GM18499 (cell line): ENCODE measurements around the gene CFAP46.
"Not testable (repeated sequence)": the region's sequence is repeated elsewhere in the genome, so short reads cannot be mapped to it uniquely, and the experiment has no call there.

Source experiments
- ATAC-seq: cut with Tn5 transposase; IDR thresholded peaks from one replicate; pipeline ENCODE4 v1.9.1; 2021; ENCODE audit warnings: moderate number of reproducible peaks; ENCODE audit not compliant: insufficient read depth, unreplicated experiment

The CFAP46 gene

DNA sequence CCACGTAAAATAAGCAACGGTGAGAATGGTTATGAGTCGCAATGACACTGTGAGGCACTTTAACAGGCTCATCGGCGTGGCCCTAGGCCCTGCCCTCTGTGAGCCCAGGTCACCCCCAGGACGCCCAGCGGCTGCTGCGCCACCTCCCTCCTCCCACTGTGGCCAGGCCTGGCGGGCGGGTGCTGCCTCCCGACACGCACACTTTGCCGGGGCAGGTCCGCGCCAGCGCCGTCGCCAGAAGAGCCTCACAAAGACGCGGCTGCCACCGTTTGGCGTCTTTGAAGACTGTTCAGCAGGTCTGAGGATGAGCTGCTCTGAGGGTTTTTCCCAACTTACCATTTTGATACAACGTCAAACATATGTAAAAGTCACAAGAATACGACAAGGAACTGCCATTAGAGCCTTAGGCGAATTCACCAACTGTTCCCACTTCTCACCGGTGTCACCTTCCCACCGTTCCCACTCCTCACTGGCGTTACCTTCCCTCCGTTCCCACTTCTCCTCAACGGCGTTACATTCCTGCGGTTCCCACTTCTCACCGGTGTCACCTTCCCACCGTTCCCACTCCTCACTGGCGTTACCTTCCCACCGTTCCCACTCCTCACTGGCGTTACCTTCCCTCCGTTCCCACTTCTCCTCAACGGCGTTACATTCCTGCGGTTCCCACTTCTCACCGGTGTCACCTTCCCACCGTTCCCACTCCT is 22.5 kb upstream of the CFAP46 start:
- not testable (repeated sequence) for ATAC-seq

DNA sequence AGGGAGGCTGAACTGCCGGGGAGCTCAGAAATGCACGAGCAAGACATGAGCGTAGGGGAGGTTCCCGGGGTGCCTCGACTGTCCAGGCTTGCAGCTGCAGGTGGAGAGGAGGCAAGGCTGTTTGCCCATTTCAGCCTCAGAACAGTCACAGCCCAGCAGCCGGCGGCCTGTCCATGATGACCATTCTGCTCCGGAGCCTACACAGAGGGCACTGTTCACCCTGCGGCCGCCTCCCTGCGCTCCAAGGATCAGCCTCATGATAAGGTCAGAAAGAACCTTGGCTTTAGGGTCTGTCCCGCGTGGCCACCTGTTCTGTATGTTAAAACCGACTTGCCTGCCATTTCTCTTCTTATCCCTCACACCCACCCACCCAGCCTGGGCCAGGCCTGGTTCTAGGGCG is 21.9 kb upstream of the CFAP46 start:
- no peak for ATAC-seq

DNA sequence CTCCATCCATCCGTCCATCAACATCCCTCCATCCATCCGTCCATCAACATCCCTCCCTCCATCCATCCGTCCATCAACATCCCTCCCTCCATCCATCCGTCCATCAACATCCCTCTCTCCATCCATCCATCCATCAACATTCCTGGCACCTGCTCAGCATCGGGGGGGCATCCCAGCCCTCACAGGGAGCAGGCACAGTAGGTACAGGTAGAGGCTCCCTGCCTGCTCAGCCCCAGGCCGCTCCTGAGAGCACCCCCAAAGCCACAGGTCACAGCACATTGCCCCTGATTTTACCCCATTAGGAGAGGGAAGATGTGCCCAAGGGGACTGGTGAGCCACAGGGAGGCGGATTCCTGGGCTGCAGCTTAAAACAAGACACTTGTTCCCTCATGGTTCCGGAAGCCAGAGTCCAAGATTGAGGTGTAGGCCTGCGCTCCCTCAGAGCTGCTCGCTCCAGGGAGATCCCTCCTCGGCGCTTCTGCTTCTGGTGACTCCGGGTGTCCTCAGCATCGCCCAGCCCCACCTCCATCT is 21.1 kb upstream of the CFAP46 start:
- ATAC-seq: no peak

GRCh38 chr10:132962623-132963429 is 20.5 kb upstream of the CFAP46 start:
- ATAC-seq: no peak

- no peak for ATAC-seq
Observed at GRCh38 chr10:132961787-132962622, 19.6 kb upstream of the CFAP46 start.

DNA sequence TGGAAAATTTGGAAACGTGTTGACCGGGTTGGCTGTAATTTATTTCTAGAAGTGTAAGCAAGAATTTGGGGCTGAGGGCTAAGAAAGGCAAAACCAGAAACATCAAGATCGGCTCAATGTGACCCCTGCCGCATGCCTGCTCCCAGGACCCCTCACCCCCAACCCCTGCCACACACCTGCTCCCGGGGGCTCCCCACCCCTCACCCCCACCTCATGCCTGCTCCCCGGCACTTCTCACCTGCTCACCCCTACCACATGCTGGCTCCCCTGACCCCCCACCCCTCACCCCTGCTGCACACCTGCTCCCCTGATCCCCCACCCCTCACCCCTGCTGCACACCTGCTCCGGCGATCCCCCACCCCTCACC is 19.0 kb upstream of the CFAP46 start:
- ATAC-seq: no peak

GRCh38 chr10:132960631-132961419 is 18.5 kb upstream of the CFAP46 start:
- no peak for ATAC-seq

DNA sequence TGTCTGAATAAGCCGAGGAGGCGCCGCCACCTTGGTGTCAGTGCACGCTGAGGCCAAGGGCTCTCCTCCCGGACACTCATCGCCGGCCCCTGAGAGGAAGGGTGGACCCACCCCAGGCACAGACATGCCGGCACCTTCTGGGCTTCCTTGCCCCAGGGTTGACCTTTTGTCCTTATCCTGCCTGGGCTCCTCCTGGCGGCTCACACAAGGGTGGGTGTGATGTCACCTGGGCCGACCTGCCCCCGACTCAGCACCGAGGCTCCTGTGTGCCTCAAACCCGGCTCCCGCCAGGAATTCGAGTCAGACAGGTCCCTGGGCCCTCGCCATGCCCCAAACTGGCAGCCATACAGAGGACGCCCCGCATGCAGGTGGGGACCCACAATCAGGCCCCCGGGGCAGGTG is 17.7 kb upstream of the CFAP46 start:
- ATAC-seq: no peak

GRCh38 chr10:132959559-132959961 is 17.2 kb upstream of the CFAP46 start:
- ATAC-seq: no peak

- ATAC-seq: no peak
Observed at GRCh38 chr10:132958883-132959558, 16.7 kb upstream of the CFAP46 start.

DNA sequence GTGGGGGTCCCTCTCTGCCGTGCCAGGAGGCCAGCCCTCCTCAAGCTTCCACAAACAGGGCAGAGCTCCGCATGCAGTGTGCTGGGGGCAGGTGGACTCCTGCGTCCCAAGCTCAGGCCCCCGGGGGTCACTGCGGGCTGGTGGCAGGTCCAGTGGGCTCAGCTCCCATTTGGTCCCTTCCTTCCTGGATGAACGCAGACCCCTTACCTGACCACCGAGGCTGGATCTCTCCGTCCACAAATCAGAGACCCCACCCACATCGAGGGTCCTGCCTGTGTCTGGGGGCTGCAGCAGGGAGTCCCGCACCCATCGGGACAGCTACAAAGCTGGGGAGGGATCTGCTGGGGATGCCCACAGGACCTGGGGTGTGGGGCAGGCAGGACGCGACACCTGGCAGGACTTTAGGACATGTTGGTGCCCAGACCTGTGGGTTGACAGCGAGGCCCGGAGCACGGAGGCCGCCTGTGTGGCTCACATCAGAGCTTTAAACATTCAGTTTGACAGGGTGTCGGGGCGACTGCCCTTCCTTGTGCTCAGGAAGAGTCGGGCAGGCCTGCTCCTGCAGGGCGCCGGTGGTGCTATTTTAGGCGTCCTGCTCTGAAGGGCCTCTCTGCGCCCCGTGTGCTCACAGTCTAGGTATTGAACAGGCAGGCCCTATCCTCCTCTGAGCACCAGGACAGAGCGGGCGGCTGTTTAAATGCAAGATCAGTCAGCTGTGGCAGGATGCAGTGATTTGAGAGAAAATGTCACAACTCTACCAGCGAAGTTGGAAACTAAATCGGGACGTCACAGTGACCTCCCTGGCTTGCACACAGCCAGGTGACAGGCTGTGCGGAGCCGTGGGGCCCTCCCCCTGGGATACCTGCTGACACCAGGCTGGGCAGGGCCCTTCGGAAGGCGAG is 15.9 kb upstream of the CFAP46 start:
- ATAC-seq: no peak

- no peak for ATAC-seq
Observed at GRCh38 chr10:132957131-132957530, 14.8 kb upstream of the CFAP46 start.

DNA sequence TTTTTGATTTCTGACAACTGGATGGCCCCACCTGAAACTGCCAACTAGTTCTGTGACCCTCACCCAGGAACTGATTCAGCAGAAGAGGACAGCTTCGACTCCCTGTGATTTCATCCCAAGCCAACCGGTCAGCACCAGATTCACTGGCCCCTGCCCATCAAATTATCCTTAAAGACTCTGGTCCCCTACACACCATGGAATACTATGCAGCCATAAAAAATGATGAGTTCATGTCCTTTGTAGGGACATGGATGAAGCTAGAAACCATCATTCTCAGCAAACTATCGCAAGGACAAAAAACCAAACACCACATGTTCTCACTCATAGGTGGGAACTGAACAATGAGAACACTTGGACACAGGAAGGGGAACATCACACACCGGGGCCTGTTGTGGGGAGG is 13.9 kb upstream of the CFAP46 start:
- ATAC-seq: not testable (repeated sequence)

DNA sequence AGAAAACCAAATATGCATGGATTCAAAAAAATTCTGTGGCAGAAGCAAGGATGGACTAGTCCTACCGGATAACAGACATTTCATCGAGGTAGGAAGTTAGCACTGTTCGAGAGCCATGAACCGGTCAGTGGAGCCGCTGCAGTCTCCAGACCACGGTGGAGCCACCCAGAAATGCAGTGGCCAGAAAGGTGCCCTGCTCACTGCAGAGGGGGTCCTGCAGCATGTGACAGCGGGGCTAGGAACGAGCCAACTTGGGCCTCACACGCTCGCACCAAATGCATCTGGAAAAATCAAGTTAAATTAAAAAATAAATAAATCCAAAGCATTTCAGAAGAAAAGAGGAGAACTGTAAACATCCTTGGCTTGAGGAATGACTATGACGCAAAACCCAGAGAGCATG is 13.1 kb upstream of the CFAP46 start:
- ATAC-seq: no peak

DNA sequence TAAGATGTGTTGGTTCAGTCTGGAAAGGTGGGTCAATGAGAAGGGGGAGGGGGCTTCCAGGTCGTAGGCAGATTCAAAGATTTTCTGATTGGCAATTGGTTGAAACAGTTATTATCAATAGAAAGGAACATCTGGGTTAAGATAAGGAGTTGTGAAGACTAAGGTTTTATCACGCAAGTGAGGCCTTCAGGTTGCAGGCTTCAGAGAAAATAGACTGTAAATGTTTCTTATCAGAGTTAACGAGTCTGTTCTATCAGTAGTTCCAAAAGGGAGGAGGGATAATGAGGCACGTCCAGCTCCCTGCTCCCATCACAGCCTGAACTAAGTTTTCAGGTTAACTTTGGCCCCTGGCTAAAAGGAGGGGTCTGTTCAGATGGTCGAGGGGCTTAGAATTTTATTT is 11.1 kb upstream of the CFAP46 start:
- ATAC-seq: no peak

DNA sequence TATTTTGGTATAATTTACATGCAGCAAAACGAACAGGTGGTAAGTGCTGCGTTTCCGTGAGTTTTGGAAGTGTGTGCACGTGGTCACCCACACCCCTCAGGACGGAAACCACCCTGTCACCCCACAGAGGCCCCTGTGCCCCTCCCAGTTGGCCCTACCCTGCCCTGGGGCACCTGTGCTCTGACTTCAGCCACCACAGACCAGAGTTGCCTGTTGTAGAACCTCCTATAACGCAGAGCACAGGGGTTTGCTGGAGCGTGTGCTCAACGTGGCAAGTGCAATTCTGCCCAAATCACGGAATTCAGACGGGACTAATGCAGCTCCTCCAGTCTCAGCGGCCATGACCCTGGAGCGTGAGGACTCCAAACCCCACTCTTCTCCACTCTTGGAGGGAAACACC is 9.6 kb upstream of the CFAP46 start:
- ATAC-seq: no peak

DNA sequence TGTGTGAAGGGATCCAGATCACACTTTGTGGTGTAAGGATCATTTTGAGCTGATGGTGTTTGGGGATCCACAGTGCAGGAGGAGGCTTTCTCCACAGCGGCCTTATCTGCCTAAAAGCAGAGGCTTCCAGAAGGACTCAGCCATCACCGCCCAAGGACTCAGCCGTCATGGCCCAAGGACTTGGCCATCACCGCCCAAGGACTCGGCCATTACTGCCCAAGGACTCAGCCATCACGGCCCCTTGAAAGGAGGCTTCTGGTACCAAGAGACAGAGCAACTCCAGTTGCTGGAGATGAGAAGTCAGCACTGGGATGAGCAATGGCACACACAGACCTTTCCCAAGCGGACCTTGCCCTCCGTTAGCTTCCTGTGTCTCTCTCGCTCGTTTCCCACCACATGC is 6.0 kb upstream of the CFAP46 start:
- no peak for ATAC-seq

GRCh38 chr10:132947843-132948242 is 5.5 kb upstream of the CFAP46 start:
- no peak for ATAC-seq
